Dermis blood vessel endothelial cell (primary cell): ENCODE measurements around the gene PTK6. TPM values are rescaled to one million over a fixed set of nuclear protein-coding genes. Genes with fewer than 3 reads are reported as not detected.
"Not testable (repeated sequence)": the region's sequence is repeated elsewhere in the genome, so short reads cannot be mapped to it uniquely, and the experiment has no call there.

ENCODE experiments used
- DNase-seq: peaks from one replicate; pipeline ENCODE4 v3.0.0; 2010
- total RNA-seq: library from RNA; depleted of rRNA; stranded (reverse); fragments of >200 nt; gene quantifications from 2 replicates; pipeline ENCODE4 v1.2.3, GENCODE V29; 2014

PTK6 gene
- total RNA-seq, 1 donor from 2014 or later, result under 0.01 TPM

- no peak for DNase-seq
These were observed 32.1 kb upstream of the PTK6 start for GRCh38 chr20:63568986-63569949.

GRCh38 chr20:63568170-63568981 is 31.2 kb upstream of the PTK6 start:
- no peak for DNase-seq

GRCh38 chr20:63567386-63568169 is 30.4 kb upstream of the PTK6 start:
- no peak for DNase-seq

GRCh38 chr20:63567136-63567385 is 29.9 kb upstream of the PTK6 start:
- DNase-seq, result no peak

- DNase-seq, result no peak
These were observed 29.4 kb upstream of the PTK6 start for GRCh38 chr20:63566395-63567135.

GRCh38 chr20:63565699-63566335 is 28.6 kb upstream of the PTK6 start:
- no peak for DNase-seq

- no peak for DNase-seq
These were observed 28.0 kb upstream of the PTK6 start for GRCh38 chr20:63565021-63565698.

GRCh38 chr20:63564036-63564810 is 27.0 kb upstream of the PTK6 start:
- no peak for DNase-seq

- DNase-seq, result no peak
These were observed 26.2 kb upstream of the PTK6 start for GRCh38 chr20:63563225-63563935.

- DNase-seq, result no peak
These were observed 25.5 kb upstream of the PTK6 start for GRCh38 chr20:63562461-63563224.

- DNase-seq, result no peak
These were observed 24.6 kb upstream of the PTK6 start for GRCh38 chr20:63561624-63562396.

- DNase-seq, result no peak
These were observed 23.9 kb upstream of the PTK6 start for GRCh38 chr20:63560856-63561609.

- DNase-seq, result no peak
These were observed 23.2 kb upstream of the PTK6 start for GRCh38 chr20:63560333-63560805.

GRCh38 chr20:63559485-63560332 is 22.5 kb upstream of the PTK6 start:
- not testable (repeated sequence) for DNase-seq

- DNase-seq, result no peak
These were observed 21.8 kb upstream of the PTK6 start for GRCh38 chr20:63558804-63559484.

GRCh38 chr20:63557481-63557891 is 20.3 kb upstream of the PTK6 start:
- DNase-seq, result no peak
